IPS-NIHi11 (cell line): ENCODE measurements around the gene ARHGAP25.

Source experiments
- DNase-seq: peaks from one replicate; pipeline ENCODE4 v3.0.0; 2012; ENCODE audit warnings: mixed read lengths, low spot score

Gene ARHGAP25

GRCh38 chr2:68743531-68743930 is 8.9 kb downstream of the ARHGAP25 start:
- DNase-seq = no peak

DNA sequence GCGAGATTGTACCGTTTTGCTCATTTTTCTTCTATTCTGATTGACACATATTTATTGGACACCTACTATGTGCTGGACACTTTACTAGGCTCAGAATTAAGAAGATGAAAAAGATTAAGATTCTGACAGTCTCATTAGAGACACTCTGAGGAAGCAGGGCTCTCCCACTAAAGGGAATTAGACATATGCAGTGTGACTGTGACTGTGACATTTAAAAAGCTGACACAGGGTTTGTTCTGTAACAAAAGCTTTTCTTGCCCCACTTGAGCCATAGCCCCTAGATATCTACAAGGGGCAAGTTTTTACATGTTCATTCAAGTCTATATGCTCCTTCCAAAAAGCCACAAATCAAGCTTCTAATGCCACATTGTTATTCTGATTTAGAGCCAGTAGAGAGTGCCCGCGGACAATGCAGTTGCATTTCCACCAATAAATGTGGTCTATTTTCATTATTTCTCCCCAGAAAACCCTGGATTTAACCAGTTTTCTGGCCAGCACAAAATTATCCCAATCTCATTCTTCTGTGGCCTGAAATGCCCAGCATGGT is 9.8 kb downstream of the ARHGAP25 start:
- DNase-seq = no peak

GRCh38 chr2:68745006-68745405 is 10.4 kb downstream of the ARHGAP25 start:
- no peak for DNase-seq

- DNase-seq = no peak
Measured at GRCh38 chr2:68746408-68746807, 11.8 kb downstream of the ARHGAP25 start.

- no peak for DNase-seq
Measured at GRCh38 chr2:68747413-68747812, 12.8 kb downstream of the ARHGAP25 start.

DNA sequence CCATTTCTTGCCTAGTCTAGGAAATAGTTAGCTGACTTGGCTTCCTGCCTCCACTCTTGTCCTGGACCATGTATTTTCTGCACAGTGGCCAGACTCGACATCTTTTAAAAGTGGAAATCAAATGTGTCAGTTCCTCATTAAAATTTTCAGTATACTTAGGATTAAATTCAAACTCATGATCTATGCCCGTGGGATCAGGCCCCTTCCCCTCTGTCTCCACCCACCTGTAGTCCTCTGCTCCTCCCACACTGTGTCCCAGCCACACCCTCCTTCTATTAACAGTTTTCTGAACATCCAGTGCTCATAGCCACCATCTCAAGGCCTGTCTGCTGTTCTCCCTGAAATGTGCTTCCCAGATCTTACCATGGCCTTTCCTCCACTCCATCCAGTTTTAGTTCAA is 13.3 kb downstream of the ARHGAP25 start:
- DNase-seq = no peak

- DNase-seq = no peak
Measured at GRCh38 chr2:68748568-68748967, 14.0 kb downstream of the ARHGAP25 start.

DNA sequence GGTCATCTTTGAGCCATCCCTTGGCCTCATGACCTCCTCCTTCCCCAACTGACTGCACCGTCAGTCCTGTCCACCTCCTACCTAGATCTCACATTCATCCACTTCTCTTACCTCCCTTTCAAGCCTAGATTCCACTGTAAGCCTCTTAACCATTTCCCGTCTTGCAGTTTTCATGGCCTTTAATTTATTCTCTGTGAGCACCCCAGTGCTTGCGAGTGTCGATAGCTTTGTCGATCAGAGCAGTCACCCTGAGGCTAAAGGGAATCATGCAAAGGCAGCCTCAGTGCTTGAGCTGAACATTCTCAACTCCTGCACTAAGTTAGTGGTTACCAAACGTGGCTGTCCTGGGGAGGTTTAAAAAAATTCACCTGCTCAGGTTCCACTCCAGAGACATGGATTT is 14.7 kb downstream of the ARHGAP25 start:
- DNase-seq = no peak

- DNase-seq = no peak
Measured at GRCh38 chr2:68750592-68751396, 16.2 kb downstream of the ARHGAP25 start.

- peak; percentile 90 for DNase-seq
Measured at GRCh38 chr2:68751397-68752339, 17.1 kb downstream of the ARHGAP25 start.

DNA sequence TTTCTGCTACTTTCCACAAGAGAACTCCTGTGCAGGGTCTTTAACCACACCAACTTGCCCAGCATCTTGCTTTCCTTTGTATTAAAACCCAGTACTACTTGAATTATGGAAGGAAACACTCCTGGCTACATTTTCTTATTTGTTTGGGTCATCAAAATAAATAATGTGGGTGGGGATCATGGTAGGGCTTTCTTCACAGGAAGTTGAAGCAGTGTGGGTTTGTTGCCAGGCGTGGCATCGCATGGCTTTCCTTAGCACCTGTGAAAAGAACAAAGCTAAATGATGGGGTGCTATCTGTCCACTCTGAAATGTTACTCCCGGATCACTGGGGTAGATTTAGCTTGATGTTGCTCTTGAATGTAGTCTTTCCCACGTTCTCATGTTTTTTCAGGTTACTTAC is 18.7 kb downstream of the ARHGAP25 start:
- no peak for DNase-seq

DNA sequence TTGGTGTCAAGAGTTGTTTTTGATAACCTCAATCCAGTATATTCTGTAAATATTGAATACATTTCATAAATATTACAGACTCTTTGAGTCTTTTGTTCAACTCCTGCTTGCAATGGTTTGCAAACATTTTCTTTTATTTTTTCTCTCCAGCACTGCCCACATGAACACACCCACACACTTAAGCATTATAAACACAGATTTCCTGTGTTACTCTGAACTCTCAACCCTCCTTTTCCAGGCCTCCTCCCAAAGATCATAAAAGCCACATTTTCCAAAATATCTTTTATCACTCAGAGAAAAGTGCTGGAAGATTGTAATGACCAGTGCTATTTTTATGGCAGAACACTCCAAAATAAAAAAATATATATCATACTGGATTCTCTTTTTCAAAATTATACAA is 20.5 kb downstream of the ARHGAP25 start:
- no peak for DNase-seq

- no peak for DNase-seq
Measured at GRCh38 chr2:68756178-68756577, 21.6 kb downstream of the ARHGAP25 start.

DNA sequence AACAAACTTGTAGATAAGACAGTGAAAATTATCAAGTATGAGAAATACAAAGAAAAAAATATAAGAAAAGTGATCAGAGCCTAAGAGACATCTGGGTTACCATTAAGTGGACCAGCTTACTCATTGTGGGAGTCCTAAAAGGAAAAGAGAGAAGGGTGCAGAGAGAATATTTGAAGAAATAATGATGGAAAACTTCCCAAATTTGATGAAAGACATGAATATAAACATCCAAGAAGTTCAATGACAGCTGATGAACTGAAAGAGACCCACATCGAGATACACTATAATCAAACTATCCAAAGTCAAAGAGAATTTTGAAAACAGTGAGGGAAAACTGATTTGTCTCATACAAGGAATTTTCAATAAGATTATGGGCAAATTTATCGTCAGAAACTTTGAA is 22.5 kb downstream of the ARHGAP25 start:
- no peak for DNase-seq

DNA sequence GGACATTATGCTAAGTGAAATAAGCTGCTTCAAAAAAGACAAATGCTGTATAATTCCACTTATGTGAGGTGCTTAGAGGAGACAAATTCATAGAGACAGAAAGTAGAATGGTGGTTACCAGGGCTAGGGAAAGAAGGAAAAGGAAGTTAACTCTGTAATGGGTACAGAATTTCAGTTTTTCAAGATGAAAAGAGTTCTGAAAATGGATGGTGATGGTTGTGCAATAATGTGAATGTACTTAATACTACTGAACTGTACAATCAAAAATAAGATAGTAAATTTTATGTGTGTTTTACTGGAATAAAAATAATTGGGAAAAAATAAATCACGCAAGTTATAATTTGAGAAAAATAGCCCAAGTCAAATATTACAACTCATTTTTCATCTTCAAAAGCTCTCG is 27.5 kb downstream of the ARHGAP25 start:
- DNase-seq = no peak

GRCh38 chr2:68762665-68763064 is 28.1 kb downstream of the ARHGAP25 start:
- DNase-seq = no peak

GRCh38 chr2:68764041-68764805 is 29.6 kb downstream of the ARHGAP25 start:
- no peak for DNase-seq

DNA sequence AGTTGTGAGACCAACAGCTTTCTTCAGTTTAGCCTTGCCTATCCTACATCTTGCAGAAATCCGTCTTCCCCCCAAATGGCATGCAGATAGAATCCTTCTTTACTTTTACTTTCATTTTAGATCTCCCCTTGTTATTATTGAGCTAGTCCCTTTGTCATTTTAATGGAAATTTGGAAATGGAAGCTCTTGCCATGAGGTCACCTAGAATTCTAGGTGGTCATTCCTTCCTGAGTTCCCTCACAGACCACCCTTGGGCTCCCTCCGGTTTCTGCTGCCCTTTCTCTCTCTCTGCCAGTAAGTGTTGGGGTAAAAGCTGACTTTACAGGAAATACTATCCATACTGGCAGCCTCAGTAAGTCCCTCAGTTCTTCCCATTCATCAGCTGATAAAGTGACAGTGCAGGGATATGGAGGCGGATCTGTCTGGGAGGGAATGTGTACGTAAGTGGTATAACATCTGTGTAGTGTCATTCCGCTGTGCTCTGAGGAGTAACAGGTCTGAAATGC is 30.2 kb downstream of the ARHGAP25 start:
- no peak for DNase-seq

- no peak for DNase-seq
Measured at GRCh38 chr2:68765739-68766375, 31.2 kb downstream of the ARHGAP25 start.

GRCh38 chr2:68766376-68766845 is 31.8 kb downstream of the ARHGAP25 start:
- DNase-seq = no peak
